Tibial artery (tissue), 4 donors: ENCODE data around the gene PPP1CA.

ENCODE experiments used
- DNase-seq, 2 donors: peaks; one replicate each; pipeline ENCODE4 v3.0.0-alpha.2; 2019
- H3K27ac ChIP-seq, 2 donors: fragments of 200-600 bp; sonication (generic) in 1 of 2; 1 replicate in 1 of 2; 2 replicates in 1 of 2; pipeline ENCODE4 v1.5.1; 2018 to 2019; ENCODE audit warnings: mild to moderate bottlenecking in 1 of 2
- H3K27me3 ChIP-seq, 2 donors: fragments of 200-600 bp; sonication (generic) in 1 of 2; one replicate each; pipeline versions ENCODE4 v1.5.1 to v1.6.0; 2016 to 2019
- H3K36me3 ChIP-seq, 3 donors: fragments of 200-600 bp; sonication (generic) in 2 of 3; one replicate each; pipeline ENCODE4 v1.5.1; 2016 to 2019; ENCODE audit warnings: mild to moderate bottlenecking in 2 of 3
- H3K4me1 ChIP-seq, 4 donors: fragments of 200-600 bp; sonication (generic) in 2 of 4; 1 replicate in 3 of 4; 2 replicates in 1 of 4; pipeline ENCODE4 v1.5.1; 2016 to 2019
- H3K4me3 ChIP-seq, 2 donors: fragments of 200-600 bp; sonication (generic) in 1 of 2; 1 replicate in 1 of 2; 2 replicates in 1 of 2; pipeline ENCODE4 v1.5.1; 2018 to 2019; ENCODE audit warnings: mild to moderate bottlenecking in 2 of 2
- H3K9me3 ChIP-seq, 3 donors: fragments of 200-600 bp; sonication (generic) in 1 of 3; one replicate each; pipeline ENCODE4 v1.5.1; 2016 to 2019
- intact Hi-C: fragments of 100-400 bp; cut with DNase I; formaldehyde crosslinking; loops from one replicate; pipeline ENCODE4 v1.15.0; 2023; ENCODE audit warnings: low total_unique reads
- TF ChIP-seq, protein P1 (sequence below), 2 experiments: fragments of 200-600 bp in 1 of 2; fragments of 450-650 bp in 1 of 2; IDR thresholded peaks; one replicate each; pipeline ENCODE4 v1.5.1; 2017 to 2019; ENCODE audit warnings: antibody characterized with exemption in 2 of 2, mild to moderate bottlenecking in 1 of 2, moderate library complexity in 1 of 2

PPP1CA gene

DNA sequence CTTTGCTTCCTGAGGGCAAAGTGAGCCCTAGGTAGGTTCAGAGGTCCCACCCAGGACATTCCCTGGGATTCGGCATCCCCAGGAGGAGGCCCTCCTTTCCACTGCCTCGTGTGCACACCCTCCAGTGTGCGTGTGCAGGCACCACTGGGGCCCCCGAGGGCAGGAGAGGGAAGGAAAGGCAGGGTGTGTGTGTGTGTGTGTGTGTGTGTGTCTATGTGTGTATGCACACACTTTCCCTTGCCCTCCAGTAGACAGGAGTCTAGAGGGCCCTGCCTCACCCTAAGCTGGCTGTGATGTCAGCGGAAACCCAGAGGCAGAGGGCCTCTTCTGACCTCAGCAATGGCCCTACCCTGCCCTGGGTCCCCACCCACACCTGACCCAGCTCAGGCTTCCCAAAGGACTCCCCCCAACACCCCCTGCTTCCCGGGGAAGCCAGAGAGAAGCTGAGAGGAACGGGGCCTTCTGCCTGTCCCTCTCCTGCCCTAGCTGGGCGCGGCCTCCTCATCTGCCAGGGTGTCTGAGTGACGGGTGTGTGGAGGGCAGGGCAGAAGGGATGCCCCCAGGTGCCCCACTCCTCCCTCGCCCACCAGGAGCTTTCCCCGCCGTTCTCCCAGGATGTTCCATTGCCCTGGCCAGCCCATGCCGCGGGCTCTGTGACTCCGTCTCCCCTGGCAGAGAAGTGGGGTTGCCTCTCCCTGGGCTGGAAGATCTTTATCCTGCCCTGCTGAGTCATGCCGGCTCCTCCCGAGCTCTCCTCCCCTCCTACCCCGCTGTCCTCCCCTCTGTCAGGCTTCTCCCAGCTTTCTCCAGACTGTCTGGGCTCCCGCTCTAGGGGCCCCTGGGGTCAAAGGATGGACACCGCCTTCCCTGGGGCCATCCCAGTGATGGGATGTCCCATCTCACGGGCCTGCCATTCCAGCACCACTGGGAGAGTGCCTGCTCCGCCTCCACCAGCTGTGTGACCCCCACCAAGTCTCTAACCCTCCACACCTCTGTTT lies 22.3 kb downstream of the PPP1CA start:
- intact Hi-C loops = loop anchor here (10.0 kb wide), 1 partner anchor 115 kb away; the partner anchor contains the start of gene GRK2

DNA sequence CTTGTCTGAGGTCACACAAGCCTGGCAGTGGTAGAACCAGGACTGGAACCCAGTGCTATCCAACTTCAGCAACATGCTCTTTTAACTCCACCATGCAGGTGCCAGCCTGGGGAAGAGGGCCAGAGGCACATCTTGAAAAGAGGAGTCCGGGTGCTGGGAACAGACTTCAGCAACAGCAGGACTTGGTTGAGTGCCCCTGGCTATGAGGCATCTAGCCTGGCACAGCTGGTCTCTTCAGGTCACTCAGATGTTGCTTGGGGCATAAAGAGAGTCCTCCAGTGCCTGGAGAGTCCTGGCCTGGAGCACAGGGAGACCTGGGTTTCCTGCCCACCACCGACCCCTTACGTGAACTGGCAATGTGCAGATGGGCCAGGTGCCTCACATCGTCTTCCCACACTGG lies 23.1 kb downstream of the PPP1CA start:
- Histone ChIP-seq H3K27me3 (peaks cover 0 to 10% of the 10 kb centered on the region in 2 donors), H3K4me1 (peaks cover 6 to 22% (median 18%) of the 10 kb centered on the region in 4 donors), H3K27ac (no peak overlapping the region), H3K36me3 (no peaks in the 10 kb centered on the region), H3K4me3 (no peak overlapping the region), H3K9me3 (no peaks in the 10 kb centered on the region)
- intact Hi-C loops = loop anchor here (10.0 kb wide), 1 partner anchor 114 kb away; the partner anchor contains the start of gene GRK2
- no peak for DNase-seq
- TF ChIP-seq, protein P1, sequence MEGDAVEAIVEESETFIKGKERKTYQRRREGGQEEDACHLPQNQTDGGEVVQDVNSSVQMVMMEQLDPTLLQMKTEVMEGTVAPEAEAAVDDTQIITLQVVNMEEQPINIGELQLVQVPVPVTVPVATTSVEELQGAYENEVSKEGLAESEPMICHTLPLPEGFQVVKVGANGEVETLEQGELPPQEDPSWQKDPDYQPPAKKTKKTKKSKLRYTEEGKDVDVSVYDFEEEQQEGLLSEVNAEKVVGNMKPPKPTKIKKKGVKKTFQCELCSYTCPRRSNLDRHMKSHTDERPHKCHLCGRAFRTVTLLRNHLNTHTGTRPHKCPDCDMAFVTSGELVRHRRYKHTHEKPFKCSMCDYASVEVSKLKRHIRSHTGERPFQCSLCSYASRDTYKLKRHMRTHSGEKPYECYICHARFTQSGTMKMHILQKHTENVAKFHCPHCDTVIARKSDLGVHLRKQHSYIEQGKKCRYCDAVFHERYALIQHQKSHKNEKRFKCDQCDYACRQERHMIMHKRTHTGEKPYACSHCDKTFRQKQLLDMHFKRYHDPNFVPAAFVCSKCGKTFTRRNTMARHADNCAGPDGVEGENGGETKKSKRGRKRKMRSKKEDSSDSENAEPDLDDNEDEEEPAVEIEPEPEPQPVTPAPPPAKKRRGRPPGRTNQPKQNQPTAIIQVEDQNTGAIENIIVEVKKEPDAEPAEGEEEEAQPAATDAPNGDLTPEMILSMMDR (IDR thresholded peaks at IDR 0.05) = no peak

More for the DNA sequence above, 22.3 kb downstream of the PPP1CA start:
- TF ChIP-seq, protein P1 (IDR thresholded peaks at IDR 0.05) = no peak
- Histone ChIP-seq H3K4me3 (no peak overlapping the region), H3K9me3 (no peaks in the 10 kb centered on the region), H3K27me3 (peaks cover 0 to 10% of the 10 kb centered on the region in 2 donors), H3K36me3 (no peaks in the 10 kb centered on the region), H3K27ac (peak overlapping the region in 1 of 2 donors; percentile 22), H3K4me1 (peaks cover 4 to 14% (median 10%) of the 10 kb centered on the region in 4 donors)
- no peak for DNase-seq

DNA sequence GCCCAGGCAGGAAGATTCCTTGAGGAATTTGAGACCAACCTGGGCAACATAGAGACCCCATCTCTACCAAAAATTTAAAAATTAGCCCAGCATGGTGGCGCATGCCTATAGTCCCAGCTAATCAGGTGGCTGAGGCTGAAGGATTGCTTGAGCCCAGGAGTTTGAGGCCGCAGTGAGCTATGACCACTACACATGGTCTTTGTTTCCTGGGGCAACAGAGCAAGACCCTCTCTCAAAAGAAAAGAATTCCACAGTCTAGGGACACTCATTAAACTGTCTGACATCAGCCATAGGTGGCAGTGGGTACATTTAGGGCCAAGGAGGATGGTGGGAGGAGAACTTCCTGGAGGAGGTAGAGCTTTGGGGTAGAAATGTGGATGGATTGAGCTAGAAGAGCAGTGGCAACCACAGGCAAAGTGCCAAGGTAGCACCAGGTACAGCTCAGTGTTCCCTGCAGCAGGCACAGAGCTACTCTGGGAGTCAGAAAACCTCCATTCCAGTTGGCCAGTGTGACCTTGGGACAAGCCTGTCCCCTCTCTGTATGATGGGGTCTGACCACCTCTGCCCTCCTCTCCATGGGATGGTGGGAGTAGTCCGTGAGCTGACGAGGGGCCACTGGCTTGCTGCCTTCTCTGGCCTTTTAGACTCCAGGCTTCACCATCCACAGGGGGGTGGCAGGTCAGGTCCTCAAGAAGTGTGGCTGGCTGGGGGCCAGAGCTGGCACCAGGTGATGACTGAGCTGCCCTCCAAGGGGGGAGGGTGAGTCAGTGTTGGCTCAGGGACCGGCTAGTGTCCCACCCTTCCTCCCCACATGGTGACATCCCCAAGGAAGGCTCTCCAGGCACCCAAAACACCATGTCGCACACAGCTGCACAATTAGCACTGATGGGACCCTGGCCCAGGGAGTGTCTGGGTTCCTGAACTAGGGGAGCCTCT lies 24.5 kb downstream of the PPP1CA start:
- Histone ChIP-seq H3K36me3 (no peaks in the 10 kb centered on the region), H3K27me3 (peaks cover 0 to 10% of the 10 kb centered on the region in 2 donors), H3K9me3 (no peaks in the 10 kb centered on the region), H3K4me1 (peaks cover 6 to 26% (median 20%) of the 10 kb centered on the region in 4 donors), H3K27ac (no peak overlapping the region), H3K4me3 (no peak overlapping the region)
- TF ChIP-seq, protein P1 (IDR thresholded peaks at IDR 0.05) = no peak
- no peak for DNase-seq
- intact Hi-C loops = loop anchor here (10.0 kb wide), 1 partner anchor 112 kb away; the partner anchor contains the start of gene GRK2

DNA sequence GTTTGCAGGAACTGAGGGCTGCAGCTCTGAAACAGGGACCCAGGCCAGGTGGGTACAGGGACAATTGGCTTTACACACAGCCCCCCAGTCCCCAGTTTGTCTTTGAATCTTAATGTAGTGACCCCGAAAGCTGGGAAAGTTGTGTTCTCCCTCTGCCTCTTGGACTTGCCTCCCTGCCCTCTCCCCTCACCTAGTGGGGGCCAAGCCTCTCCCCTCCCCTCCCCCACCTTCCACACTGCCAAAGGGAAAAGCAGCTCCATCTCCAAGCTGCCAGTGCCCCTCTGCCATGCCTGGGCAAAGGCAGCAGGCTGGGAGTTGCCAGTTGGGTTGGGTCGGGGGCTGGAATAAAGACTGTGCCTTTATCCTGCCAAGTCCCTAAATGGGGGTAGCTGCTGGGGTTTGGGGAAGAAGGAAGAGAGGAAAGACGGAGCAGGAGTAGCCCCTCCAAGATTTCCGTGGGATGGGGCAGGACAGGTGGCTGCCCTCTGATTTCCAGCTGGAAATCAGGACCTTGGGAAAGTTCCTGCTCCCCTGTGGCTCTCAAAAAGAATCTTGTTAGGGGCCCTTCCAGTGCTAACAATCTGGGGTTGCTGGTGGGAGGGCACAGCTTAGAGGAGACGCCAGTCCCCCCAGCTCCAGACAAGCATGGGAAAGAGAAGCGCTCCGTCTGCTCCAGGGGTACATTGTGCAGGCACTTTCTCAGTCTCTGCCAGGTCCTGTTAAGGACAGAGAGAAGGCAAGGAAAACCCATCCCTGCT lies 25.4 kb downstream of the PPP1CA start:
- H3K9me3 ChIP-seq = no peaks in the 10 kb centered on the region
- H3K27me3 ChIP-seq = peaks cover 0 to 10% of the 10 kb centered on the region in 2 donors
- H3K27ac ChIP-seq = no peak overlapping the region
- intact Hi-C loops = loop anchor here (10.0 kb wide), 1 partner anchor 111 kb away; the partner anchor contains the start of gene GRK2
- DNase-seq = no peak
- TF ChIP-seq, protein P1 (IDR thresholded peaks at IDR 0.05) = no peak
- no peak overlapping the region for H3K4me3 ChIP-seq
- H3K4me1 ChIP-seq = peaks cover 6 to 35% (median 29%) of the 10 kb centered on the region in 4 donors
- H3K36me3 ChIP-seq = no peaks in the 10 kb centered on the region
